ENCODE data around the gene OR2V2. TPM values are rescaled to one million over a fixed set of nuclear protein-coding genes. Genes with fewer than 3 reads are reported as not detected.

Gene OR2V2
- polyA plus RNA-seq, 1 of the 3 experiments (the other 2 are of a cell fraction) = not detected

GRCh38 chr5:181149806-181150733, 2.7 kb downstream of the OR2V2 start (continued):
- TF ChIP-seq REST (IDR thresholded peaks at IDR 0.05; ENCODE audit: low read depth, low read length) (no peak), MEF2A (IDR thresholded peaks at IDR 0.05; ENCODE audit: borderline replicate concordance, low read depth) (no peak)
- TF ChIP-seq, protein P1, sequence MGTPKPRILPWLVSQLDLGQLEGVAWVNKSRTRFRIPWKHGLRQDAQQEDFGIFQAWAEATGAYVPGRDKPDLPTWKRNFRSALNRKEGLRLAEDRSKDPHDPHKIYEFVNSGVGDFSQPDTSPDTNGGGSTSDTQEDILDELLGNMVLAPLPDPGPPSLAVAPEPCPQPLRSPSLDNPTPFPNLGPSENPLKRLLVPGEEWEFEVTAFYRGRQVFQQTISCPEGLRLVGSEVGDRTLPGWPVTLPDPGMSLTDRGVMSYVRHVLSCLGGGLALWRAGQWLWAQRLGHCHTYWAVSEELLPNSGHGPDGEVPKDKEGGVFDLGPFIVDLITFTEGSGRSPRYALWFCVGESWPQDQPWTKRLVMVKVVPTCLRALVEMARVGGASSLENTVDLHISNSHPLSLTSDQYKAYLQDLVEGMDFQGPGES (IDR thresholded peaks at IDR 0.05; ENCODE audit: low read depth, low read length) = no peak

DNA sequence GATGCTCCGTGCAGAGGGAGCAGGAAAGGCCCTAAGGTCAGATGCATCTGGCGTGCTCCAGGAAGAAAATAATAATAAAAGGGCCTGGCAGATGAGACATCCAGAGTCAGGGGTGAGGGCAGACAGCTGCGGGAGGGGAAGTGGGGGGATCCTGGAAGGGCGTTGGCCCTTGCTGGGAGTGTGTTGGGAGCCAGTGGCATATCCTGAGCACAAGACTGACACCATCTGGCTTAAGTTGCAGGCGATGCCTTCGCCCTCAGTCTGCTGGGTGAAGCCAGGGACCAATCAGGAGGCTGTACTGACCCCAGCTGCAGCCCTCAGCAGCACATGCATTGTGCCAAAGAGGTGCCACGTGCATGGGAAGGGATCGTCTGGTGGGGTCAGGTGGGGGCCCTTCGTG, 3.8 kb downstream of the OR2V2 start:
- Histone ChIP-seq H2AFZ (ENCODE audit: low read depth) (no peak overlapping the region), H3K9ac (no peak overlapping the region), H3K27me3 (ENCODE audit: insufficient read depth) (peaks cover 54% of the 10 kb centered on the region), H3K4me3 (ENCODE audit: low read depth in 2 of 2, low read length in 1 of 2) (no peak overlapping the region), H3K4me2 (no peak overlapping the region), H3K27ac (ENCODE audit: low read depth in 2 of 2, low read length in 1 of 2) (no peak overlapping the region), H3K9me3 (no peaks in the 10 kb centered on the region), H3K9me2 (no peaks in the 10 kb centered on the region), H3K79me2 (ENCODE audit: insufficient read depth) (no peaks in the 10 kb centered on the region), H4K20me1 (ENCODE audit: insufficient read depth) (no peaks in the 10 kb centered on the region), H3F3A (replicated peaks; ENCODE audit: insufficient read depth) (no peaks in the 10 kb centered on the region), H3K36me3 (replicated peaks in 1 of 2; ENCODE audit: control insufficient read depth in 1 of 2, insufficient read depth in 2 of 2, low read length in 1 of 2) (no peaks in the 10 kb centered on the region), H3K4me1 (ENCODE audit: control insufficient read depth in 1 of 2, insufficient read depth in 2 of 2, low read depth in 1 of 2, low read length in 1 of 2) (no peaks in the 10 kb centered on the region; a peak in 1 of 4 replicates)
- TF ChIP-seq TAF1 (IDR thresholded peaks at IDR 0.05; ENCODE audit: borderline replicate concordance, low read depth, low read length) (no peak), RAD21 (IDR thresholded peaks at IDR 0.05; ENCODE audit: low read length) (peak; percentile 28)
- CTCF ChIA-PET = interaction anchor here (0.6 to 2.0 kb wide), 5 partner anchors 33 to 371 kb away, joined by 3 to 9 read pairs (median 3); no protein-coding TSS in a partner anchor
- POLR2A ChIA-PET = no interaction called here
- peak; percentile 41 for DNase-seq
- 6% methylated on average over 6 of the region's 9 CpGs for WGBS (ENCODE audit: low lambda C conversion rate)

- peaks cover 3% of the 10 kb centered on the region for H3F3A ChIP-seq (replicated peaks; ENCODE audit: insufficient read depth)
- H4K20me1 ChIP-seq (ENCODE audit: insufficient read depth) = no peaks in the 10 kb centered on the region
- no peak overlapping the region for H3K9ac ChIP-seq
- no peaks in the 10 kb centered on the region for H3K36me3 ChIP-seq (replicated peaks in 1 of 2; ENCODE audit: control insufficient read depth in 1 of 2, insufficient read depth in 2 of 2, low read length in 1 of 2)
- H3K4me1 ChIP-seq (ENCODE audit: control insufficient read depth in 1 of 2, insufficient read depth in 2 of 2, low read depth in 1 of 2, low read length in 1 of 2) = no peaks in the 10 kb centered on the region; a peak in 1 of 4 replicates
- H3K4me3 ChIP-seq (ENCODE audit: low read depth in 2 of 2, low read length in 1 of 2) = no peak overlapping the region
- no peak overlapping the region for H2AFZ ChIP-seq (ENCODE audit: low read depth)
- WGBS (ENCODE audit: low lambda C conversion rate) = 41% methylated on average over 9 of the region's 9 CpGs
- ChIA-PET POLR2A (no interaction called here), CTCF (interaction anchor here (0.7 to 2.0 kb wide), 5 partner anchors 10 to 372 kb away, joined by 3 to 9 read pairs (median 4); no protein-coding TSS in a partner anchor)
- H3K27me3 ChIP-seq (ENCODE audit: insufficient read depth) = peaks cover 66% of the 10 kb centered on the region
- H3K9me3 ChIP-seq = no peaks in the 10 kb centered on the region
- TF ChIP-seq POLR2AphosphoS5 (IDR thresholded peaks at IDR 0.05; ENCODE audit: low read depth, low read length) = no peak
- no peak for TF ChIP-seq ELF1 (IDR thresholded peaks at IDR 0.05)
- no peak for TF ChIP-seq FOSL2 (IDR thresholded peaks at IDR 0.05; ENCODE audit: borderline replicate concordance, low read depth)
- TF ChIP-seq, protein P1 (IDR thresholded peaks at IDR 0.05; ENCODE audit: low read depth, low read length) = no peak
- TF ChIP-seq, protein P2, sequence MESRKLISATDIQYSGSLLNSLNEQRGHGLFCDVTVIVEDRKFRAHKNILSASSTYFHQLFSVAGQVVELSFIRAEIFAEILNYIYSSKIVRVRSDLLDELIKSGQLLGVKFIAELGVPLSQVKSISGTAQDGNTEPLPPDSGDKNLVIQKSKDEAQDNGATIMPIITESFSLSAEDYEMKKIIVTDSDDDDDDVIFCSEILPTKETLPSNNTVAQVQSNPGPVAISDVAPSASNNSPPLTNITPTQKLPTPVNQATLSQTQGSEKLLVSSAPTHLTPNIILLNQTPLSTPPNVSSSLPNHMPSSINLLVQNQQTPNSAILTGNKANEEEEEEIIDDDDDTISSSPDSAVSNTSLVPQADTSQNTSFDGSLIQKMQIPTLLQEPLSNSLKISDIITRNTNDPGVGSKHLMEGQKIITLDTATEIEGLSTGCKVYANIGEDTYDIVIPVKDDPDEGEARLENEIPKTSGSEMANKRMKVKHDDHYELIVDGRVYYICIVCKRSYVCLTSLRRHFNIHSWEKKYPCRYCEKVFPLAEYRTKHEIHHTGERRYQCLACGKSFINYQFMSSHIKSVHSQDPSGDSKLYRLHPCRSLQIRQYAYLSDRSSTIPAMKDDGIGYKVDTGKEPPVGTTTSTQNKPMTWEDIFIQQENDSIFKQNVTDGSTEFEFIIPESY (IDR thresholded peaks at IDR 0.05; ENCODE audit: borderline replicate concordance, low read depth) = no peak
- TF ChIP-seq RCOR1 (IDR thresholded peaks at IDR 0.05; ENCODE audit: low read length) = no peak
- no peak for TF ChIP-seq GATA2 (CRISPR knock-in tag; IDR thresholded peaks at IDR 0.05)
- H3K9me2 ChIP-seq = no peaks in the 10 kb centered on the region
- H3K27ac ChIP-seq (ENCODE audit: low read depth in 2 of 2, low read length in 1 of 2) = no peak overlapping the region
- H3K79me2 ChIP-seq (ENCODE audit: insufficient read depth) = no peaks in the 10 kb centered on the region
- H3K4me2 ChIP-seq = peak overlapping the region; percentile 17; the same call in 1 of the 2 replicates
- no peak for DNase-seq
Observed at GRCh38 chr5:181152406-181152805, 5.0 kb downstream of the OR2V2 start.

Data from SK-N-SH (cell line).